ENCODE measurements around the gene TADA2A. TPM values are rescaled to one million over a fixed set of nuclear protein-coding genes. Genes with fewer than 3 reads are reported as not detected.
A peak's percentile ranks its signal among the peaks of the same experiment; 100 is the strongest.

The TADA2A gene
- total RNA-seq, 2 donors from 2014 or later = 26.9 to 31.6 TPM

GRCh38 chr17:37422971-37423625 is 16.4 kb downstream of the TADA2A start:
- Histone ChIP-seq H3K4me1 (ENCODE audit: control insufficient read depth, insufficient read depth, low read length) (no peaks in the 10 kb centered on the region), H3K9me3 (ENCODE audit: control insufficient read depth, low read length) (no peaks in the 10 kb centered on the region), H3K27me3 (ENCODE audit: control insufficient read depth, insufficient read depth, low read length, poor library complexity, severe bottlenecking) (no peaks in the 10 kb centered on the region), H3K27ac (ENCODE audit: low read depth, low read length) (no peak overlapping the region), H3K9ac (ENCODE audit: extremely low read depth, low read length, poor library complexity, severe bottlenecking) (no peak overlapping the region), H3K36me3 (ENCODE audit: control insufficient read depth, insufficient read depth, low read length) (peaks cover 70% of the 10 kb centered on the region), H3K4me3 (ENCODE audit: low read length) (no peak overlapping the region)
- H3K4me3 Mint-ChIP-seq = no peak overlapping the region
- peaks cover 69% of the 10 kb centered on the region for H3K36me3 Mint-ChIP-seq (ENCODE audit: low read depth)
- no peaks in the 10 kb centered on the region for H3K9me3 Mint-ChIP-seq
- H3K4me1 Mint-ChIP-seq = peaks cover 6% of the 10 kb centered on the region
- no peak for TF ChIP-seq CTCF (conservative IDR thresholded peaks at IDR 0.05)
- no peak for DNase-seq
- WGBS, 2 experiments (ENCODE audit: insufficient coverage in 1 of 2, insufficient read length in 1 of 2) = 66 to 94% methylated on average over 2 to 4 of the region's 4 CpGs
- H3K27me3 Mint-ChIP-seq (ENCODE audit: insufficient read depth) = no peaks in the 10 kb centered on the region
- peak overlapping the region; percentile 15 for H3K27ac Mint-ChIP-seq

DNA sequence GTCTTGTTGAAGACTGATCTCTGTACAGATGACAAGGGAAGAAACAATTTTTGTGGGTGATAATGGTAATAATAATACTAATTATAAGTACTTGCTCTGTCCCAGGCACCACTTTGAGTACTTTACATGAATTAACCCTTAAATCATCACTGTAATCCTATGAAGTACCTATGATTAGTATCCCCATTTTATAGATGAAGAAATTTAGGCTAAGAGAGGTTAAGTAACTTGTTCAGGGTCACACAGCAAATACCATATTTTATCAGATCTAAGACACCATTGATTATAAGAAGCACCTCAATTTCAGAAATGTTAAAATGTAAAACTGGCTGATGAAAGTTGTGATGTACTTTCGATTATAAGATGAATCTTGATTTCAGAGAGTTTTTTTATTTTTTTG is 18.6 kb downstream of the TADA2A start:
- DNase-seq = no peak
- H3K9me3 ChIP-seq (ENCODE audit: control insufficient read depth, low read length) = no peaks in the 10 kb centered on the region
- WGBS, 2 experiments (ENCODE audit: insufficient coverage in 1 of 2, insufficient read length in 1 of 2) = 82 to 83% methylated on average over 1 of the region's 1 CpG
- Mint-ChIP-seq H3K9me3 (no peaks in the 10 kb centered on the region), H3K4me1 (peaks cover 15% of the 10 kb centered on the region), H3K27me3 (ENCODE audit: insufficient read depth) (no peaks in the 10 kb centered on the region), H3K4me3 (no peak overlapping the region), H3K36me3 (ENCODE audit: low read depth) (peaks cover 76% of the 10 kb centered on the region), H3K27ac (no peak overlapping the region)
- H3K9ac ChIP-seq (ENCODE audit: extremely low read depth, low read length, poor library complexity, severe bottlenecking) = no peak overlapping the region
- peaks cover 5% of the 10 kb centered on the region for H3K4me1 ChIP-seq (ENCODE audit: control insufficient read depth, insufficient read depth, low read length)
- no peaks in the 10 kb centered on the region for H3K27me3 ChIP-seq (ENCODE audit: control insufficient read depth, insufficient read depth, low read length, poor library complexity, severe bottlenecking)
- no peak for TF ChIP-seq CTCF (conservative IDR thresholded peaks at IDR 0.05)
- peaks cover 68% of the 10 kb centered on the region for H3K36me3 ChIP-seq (ENCODE audit: control insufficient read depth, insufficient read depth, low read length)
- H3K27ac ChIP-seq (ENCODE audit: low read depth, low read length) = no peak overlapping the region
- H3K4me3 ChIP-seq (ENCODE audit: low read length) = no peak overlapping the region

- peaks cover 75% of the 10 kb centered on the region for H3K36me3 ChIP-seq (ENCODE audit: control insufficient read depth, insufficient read depth, low read length)
- peaks cover 5% of the 10 kb centered on the region for H3K4me1 ChIP-seq (ENCODE audit: control insufficient read depth, insufficient read depth, low read length)
- no peaks in the 10 kb centered on the region for H3K9me3 Mint-ChIP-seq
- DNase-seq = peak; percentile 68
- H3K9ac ChIP-seq (ENCODE audit: extremely low read depth, low read length, poor library complexity, severe bottlenecking) = no peak overlapping the region
- no peak overlapping the region for H3K27ac Mint-ChIP-seq
- H3K9me3 ChIP-seq (ENCODE audit: control insufficient read depth, low read length) = no peaks in the 10 kb centered on the region
- H3K36me3 Mint-ChIP-seq (ENCODE audit: low read depth) = peaks cover 75% of the 10 kb centered on the region
- H3K4me3 ChIP-seq (ENCODE audit: low read length) = no peak overlapping the region
- no peak overlapping the region for H3K4me3 Mint-ChIP-seq
- no peak for TF ChIP-seq CTCF (conservative IDR thresholded peaks at IDR 0.05)
- 94 to 100% methylated on average over 1 to 2 of the region's 3 CpGs for WGBS, 2 experiments (ENCODE audit: insufficient coverage in 1 of 2, insufficient read length in 1 of 2)
- H3K27ac ChIP-seq (ENCODE audit: low read depth, low read length) = no peak overlapping the region
- H3K27me3 ChIP-seq (ENCODE audit: control insufficient read depth, insufficient read depth, low read length, poor library complexity, severe bottlenecking) = no peaks in the 10 kb centered on the region
- no peaks in the 10 kb centered on the region for H3K27me3 Mint-ChIP-seq (ENCODE audit: insufficient read depth)
- peaks cover 12% of the 10 kb centered on the region for H3K4me1 Mint-ChIP-seq
These were observed 22.4 kb downstream of the TADA2A start for GRCh38 chr17:37429039-37429438.
